Uterus (tissue), 4 donors: Measurements from ENCODE around the gene NR2C2. TPM values are rescaled to one million over a fixed set of nuclear protein-coding genes. Genes with fewer than 3 reads are reported as not detected.

Source experiments
- DNase-seq, 2 donors: peaks; one replicate each; pipeline ENCODE4 v3.0.0-alpha.2; 2019 to 2020
- H3K27ac ChIP-seq, 2 donors: fragments of 200-600 bp; sonication (generic); 1 replicate in 1 of 2; 2 replicates in 1 of 2; pipeline ENCODE4 v1.5.1; 2016 to 2018
- H3K27me3 ChIP-seq, 2 donors: fragments of 200-600 bp; sonication (generic); one replicate each; pipeline ENCODE4 v1.5.1; 2018 to 2019; ENCODE audit warnings: control low read depth in 1 of 2
- H3K36me3 ChIP-seq, 2 donors: fragments of 200-600 bp; sonication (generic); one replicate each; pipeline ENCODE4 v1.5.1; 2019; ENCODE audit warnings: control low read depth in 1 of 2
- H3K4me1 ChIP-seq, 2 donors: fragments of 200-600 bp; sonication (generic); one replicate each; pipeline ENCODE4 v1.5.1; 2018 to 2019; ENCODE audit warnings: control low read depth in 1 of 2
- H3K4me3 ChIP-seq, 2 donors: fragments of 200-600 bp; sonication (generic); 1 replicate in 1 of 2; 2 replicates in 1 of 2; pipeline ENCODE4 v1.5.1; 2018 to 2019; ENCODE audit warnings: mild to moderate bottlenecking in 1 of 2
- H3K9me3 ChIP-seq, 2 donors: fragments of 200-600 bp; sonication (generic); one replicate each; pipeline ENCODE4 v1.5.1; 2019; ENCODE audit warnings: control low read depth in 1 of 2
- POLR2A ChIP-seq, 2 donors: fragments of 450-650 bp; IDR thresholded peaks; one replicate each; pipeline ENCODE4 v1.6.1; 2016; ENCODE audit warnings: antibody characterized with exemption in 2 of 2, mild to moderate bottlenecking in 1 of 2, moderate library complexity in 1 of 2
- intact Hi-C: fragments of 100-400 bp; cut with DNase I; formaldehyde crosslinking; loops from one replicate; pipeline ENCODE4 v1.15.1; 2023; ENCODE audit warnings: low total_unique reads
- total RNA-seq, 4 donors: library from RNA; depleted of rRNA in 3 of 4; stranded (reverse); fragments of >200 nt in 3 of 4; gene quantifications; one replicate each; pipeline versions ENCODE4 v1.1.0 to v1.2.4, GENCODE V29; 2014 to 2023
- TF ChIP-seq, protein P1 (sequence below), 4 experiments: fragments of 200-600 bp in 2 of 4; fragments of 450-650 bp in 2 of 4; sonication (generic) in 2 of 4; IDR thresholded peaks; one replicate each; pipeline ENCODE4 v1.5.1; 2016 to 2019; ENCODE audit warnings: antibody characterized with exemption in 4 of 4, mild to moderate bottlenecking in 2 of 4, moderate library complexity in 1 of 4
- donor health status: DM: yes; HTN: yes; CAD: no.

NR2C2 gene
- total RNA-seq, 4 donors from 2014 or later, result 29.7 to 78.3 (median 61.0) TPM

DNA sequence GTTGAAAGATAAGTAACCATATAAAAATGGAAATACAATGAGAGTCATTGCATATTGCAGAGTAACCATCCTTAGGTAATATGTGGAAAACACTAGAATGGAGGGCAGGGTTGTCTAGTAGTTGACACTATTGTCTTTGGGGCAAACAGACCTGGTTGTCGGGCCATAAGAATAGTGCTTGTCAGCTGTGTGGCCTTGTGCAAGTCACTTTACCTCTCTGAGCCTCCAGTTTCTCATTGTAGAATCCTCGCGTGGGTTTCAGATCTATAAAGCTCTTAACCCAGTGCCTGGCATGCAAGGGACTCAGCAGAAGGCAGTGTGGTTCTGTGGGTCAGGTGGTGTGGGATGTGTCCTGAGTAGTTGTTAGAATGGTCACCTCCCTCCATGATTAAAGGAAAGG lies 85.7 kb downstream of the NR2C2 start:
- no peak for DNase-seq
- Histone ChIP-seq H3K4me3 (no peak overlapping the region), H3K27ac (no peak overlapping the region), H3K4me1 (no peaks in the 10 kb centered on the region), H3K9me3 (no peaks in the 10 kb centered on the region), H3K27me3 (no peaks in the 10 kb centered on the region), H3K36me3 (no peaks in the 10 kb centered on the region)
- TF ChIP-seq, protein P1, sequence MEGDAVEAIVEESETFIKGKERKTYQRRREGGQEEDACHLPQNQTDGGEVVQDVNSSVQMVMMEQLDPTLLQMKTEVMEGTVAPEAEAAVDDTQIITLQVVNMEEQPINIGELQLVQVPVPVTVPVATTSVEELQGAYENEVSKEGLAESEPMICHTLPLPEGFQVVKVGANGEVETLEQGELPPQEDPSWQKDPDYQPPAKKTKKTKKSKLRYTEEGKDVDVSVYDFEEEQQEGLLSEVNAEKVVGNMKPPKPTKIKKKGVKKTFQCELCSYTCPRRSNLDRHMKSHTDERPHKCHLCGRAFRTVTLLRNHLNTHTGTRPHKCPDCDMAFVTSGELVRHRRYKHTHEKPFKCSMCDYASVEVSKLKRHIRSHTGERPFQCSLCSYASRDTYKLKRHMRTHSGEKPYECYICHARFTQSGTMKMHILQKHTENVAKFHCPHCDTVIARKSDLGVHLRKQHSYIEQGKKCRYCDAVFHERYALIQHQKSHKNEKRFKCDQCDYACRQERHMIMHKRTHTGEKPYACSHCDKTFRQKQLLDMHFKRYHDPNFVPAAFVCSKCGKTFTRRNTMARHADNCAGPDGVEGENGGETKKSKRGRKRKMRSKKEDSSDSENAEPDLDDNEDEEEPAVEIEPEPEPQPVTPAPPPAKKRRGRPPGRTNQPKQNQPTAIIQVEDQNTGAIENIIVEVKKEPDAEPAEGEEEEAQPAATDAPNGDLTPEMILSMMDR (IDR thresholded peaks at IDR 0.05), result no peak
- intact Hi-C loops, result no loop called here

DNA sequence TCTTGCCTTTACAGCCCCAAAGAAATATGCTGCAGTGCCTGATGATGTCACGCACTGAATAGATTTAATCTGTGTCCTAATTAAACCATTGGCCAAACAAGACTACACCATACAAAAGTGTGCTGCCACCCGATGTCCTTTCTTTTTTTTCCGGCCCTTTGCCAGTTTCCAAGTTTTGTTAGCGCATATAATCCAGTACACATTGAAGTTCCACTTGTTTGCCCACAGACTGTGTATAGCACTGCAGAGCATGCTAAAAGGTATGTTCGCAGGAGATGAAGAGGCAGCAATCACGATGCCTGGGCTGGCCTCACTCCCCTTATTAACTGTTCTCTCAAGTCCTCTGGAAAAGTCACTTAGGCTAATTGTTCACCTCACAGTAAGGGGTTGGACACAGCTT lies 90.9 kb downstream of the NR2C2 start:
- Histone ChIP-seq H3K27ac (no peak overlapping the region), H3K9me3 (no peaks in the 10 kb centered on the region), H3K27me3 (no peaks in the 10 kb centered on the region), H3K4me3 (no peak overlapping the region), H3K36me3 (no peaks in the 10 kb centered on the region), H3K4me1 (no peaks in the 10 kb centered on the region)
- intact Hi-C loops, result no loop called here
- no peak for TF ChIP-seq POLR2A (IDR thresholded peaks at IDR 0.05)
- TF ChIP-seq, protein P1 (IDR thresholded peaks at IDR 0.05), result no peak
- no peak for DNase-seq

DNA sequence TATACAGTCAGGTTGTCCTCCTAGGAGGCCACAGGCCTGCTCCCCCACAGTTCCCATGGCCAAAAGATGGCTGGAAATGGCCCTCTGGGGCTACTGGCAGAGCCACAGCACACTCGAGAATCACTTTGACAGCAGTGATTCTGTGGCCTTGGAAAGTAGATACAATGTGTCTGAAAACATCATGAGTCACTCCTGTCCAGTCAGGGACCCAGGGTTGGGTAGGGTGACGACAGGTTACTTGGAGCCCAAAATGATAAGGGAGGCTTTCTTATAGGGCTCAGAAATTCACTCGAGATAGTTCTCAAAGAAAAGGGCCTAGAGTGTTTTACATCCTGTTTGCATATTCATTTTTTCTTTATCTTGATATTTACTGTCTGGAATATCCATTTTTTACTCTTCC lies 93.5 kb downstream of the NR2C2 start:
- intact Hi-C loops, result no loop called here
- Histone ChIP-seq H3K4me1 (no peaks in the 10 kb centered on the region), H3K27me3 (no peaks in the 10 kb centered on the region), H3K36me3 (no peaks in the 10 kb centered on the region), H3K27ac (no peak overlapping the region), H3K4me3 (no peak overlapping the region), H3K9me3 (no peaks in the 10 kb centered on the region)
- TF ChIP-seq, protein P1 (IDR thresholded peaks at IDR 0.05), result no peak
- no peak for TF ChIP-seq POLR2A (IDR thresholded peaks at IDR 0.05)
- DNase-seq, result no peak

DNA sequence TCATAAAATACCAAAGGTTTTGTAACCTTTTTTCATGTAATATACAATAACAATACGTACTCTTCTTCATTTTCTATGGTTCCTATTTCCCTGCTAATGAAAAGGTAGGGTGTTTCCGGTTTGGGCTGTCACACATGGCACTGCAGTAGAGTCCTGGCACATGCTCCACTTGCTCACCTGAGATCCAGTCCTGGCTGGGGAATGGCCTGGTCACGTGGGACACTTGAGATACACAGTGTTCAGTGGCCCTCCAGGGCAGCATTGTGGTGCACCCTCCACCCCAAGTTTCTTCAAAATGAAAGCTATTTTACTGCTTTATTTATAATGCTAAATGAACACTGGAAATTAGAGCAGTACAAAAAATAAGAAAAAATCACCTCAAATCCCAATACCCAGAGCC lies 94.6 kb downstream of the NR2C2 start:
- Histone ChIP-seq H3K4me1 (no peaks in the 10 kb centered on the region), H3K36me3 (no peaks in the 10 kb centered on the region), H3K27me3 (no peaks in the 10 kb centered on the region), H3K4me3 (no peak overlapping the region), H3K27ac (no peak overlapping the region), H3K9me3 (no peaks in the 10 kb centered on the region)
- TF ChIP-seq, protein P1 (IDR thresholded peaks at IDR 0.05), result no peak
- TF ChIP-seq POLR2A (IDR thresholded peaks at IDR 0.05), result no peak
- intact Hi-C loops, result no loop called here
- DNase-seq, result no peak

DNA sequence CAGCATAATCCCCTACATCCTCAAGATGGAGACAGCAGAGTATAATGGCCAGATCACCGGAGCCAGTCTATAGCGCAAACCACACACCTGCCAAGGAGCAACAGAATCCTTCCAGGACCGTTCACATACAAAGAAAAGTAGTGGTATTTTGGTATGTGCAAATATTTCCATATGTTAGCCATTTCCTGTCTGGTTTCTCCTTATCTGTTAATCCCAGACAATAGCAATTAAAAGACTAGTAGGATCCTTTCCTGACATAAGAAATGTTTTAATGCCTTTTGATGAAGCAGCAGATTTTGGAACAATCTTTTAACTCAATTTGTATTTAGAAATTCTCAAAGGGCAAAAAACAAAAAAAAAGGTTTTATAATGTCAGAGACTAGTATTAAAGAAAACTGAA lies 95.6 kb downstream of the NR2C2 start:
- no peaks in the 10 kb centered on the region for H3K36me3 ChIP-seq
- no peak overlapping the region for H3K27ac ChIP-seq
- no peaks in the 10 kb centered on the region for H3K4me1 ChIP-seq
- intact Hi-C loops, result no loop called here
- no peaks in the 10 kb centered on the region for H3K9me3 ChIP-seq
- DNase-seq, result no peak
- H3K27me3 ChIP-seq, result no peaks in the 10 kb centered on the region
- TF ChIP-seq POLR2A (IDR thresholded peaks at IDR 0.05), result no peak
- TF ChIP-seq, protein P1 (IDR thresholded peaks at IDR 0.05), result no peak
- no peak overlapping the region for H3K4me3 ChIP-seq
